IMR-90 (cell line): ENCODE measurements around the gene LCN10. TPM values are rescaled to one million over a fixed set of nuclear protein-coding genes. Genes with fewer than 3 reads are reported as not detected.

ENCODE experiments used
- ATAC-seq: fragments of 200-7000 bp; cut with Tn5 transposase; 2 replicates; pipeline ENCODE4 v1.9.1; 2020; ENCODE audit warnings: low read depth, mild to moderate bottlenecking, moderate library complexity
- BruUV-seq: library from RNA; stranded (reverse); fragments of 400-500 nt; replicated peaks from 2 replicates; lab custom pipeline; 2021; lab: Mats Ljungman, UMichigan
- CTCF ChIA-PET: fragments of 300-600 bp; formaldehyde crosslinking; extraction: SDS; loops from one replicate; lab custom pipeline; 2021; ENCODE audit warnings: antibody characterized with exemption; lab: Yijun Ruan, JAX
- POLR2A ChIA-PET: fragments of 300-600 bp; sonication (Branson Sonifier 250); formaldehyde crosslinking; loops from one replicate; lab custom pipeline; 2022; ENCODE audit warnings: antibody characterized with exemption; ENCODE audit not compliant: unreplicated experiment; lab: Charles Lee
- DNase-seq: peaks from one replicate; pipeline ENCODE4 v3.0.0; 2013
- H2AFZ ChIP-seq: replicated peaks from 2 replicates; pipeline ENCODE3; 2013; ENCODE audit warnings: low read length, mild to moderate bottlenecking; ENCODE audit not compliant: poor library complexity
- H2AK5ac ChIP-seq: 2 replicates; pipeline ENCODE4 v1.6.1; 2013; ENCODE audit warnings: low read depth, low read length, inconsistent platforms
- H2AK9ac ChIP-seq: replicated peaks from 2 replicates; pipeline ENCODE3; 2013; ENCODE audit warnings: mild to moderate bottlenecking, low read depth, low read length, moderate library complexity; ENCODE audit not compliant: poor library complexity
- H2BK120ac ChIP-seq: 2 replicates; pipeline ENCODE4 v1.6.1; 2013; ENCODE audit warnings: low read depth, low read length, inconsistent platforms
- H2BK15ac ChIP-seq: 3 replicates; pipeline ENCODE4 v1.6.1; 2013; ENCODE audit warnings: low read depth, low read length, inconsistent platforms
- H2BK20ac ChIP-seq: 2 replicates; pipeline ENCODE4 v1.6.1; 2013; ENCODE audit warnings: low read depth, mild to moderate bottlenecking, inconsistent platforms, low read length, moderate library complexity
- H2BK5ac ChIP-seq: 2 replicates; pipeline ENCODE4 v1.6.1; 2013; ENCODE audit warnings: mild to moderate bottlenecking, low read depth, low read length, inconsistent platforms; ENCODE audit not compliant: poor library complexity, severe bottlenecking
- H3K14ac ChIP-seq: replicated peaks from 2 replicates; pipeline ENCODE4 v1.6.1; 2013; ENCODE audit warnings: low read depth, low read length, inconsistent platforms
- H3K18ac ChIP-seq: 2 replicates; pipeline ENCODE4 v1.6.1; 2013; ENCODE audit warnings: low read depth, low read length, control low read depth
- H3K23ac ChIP-seq: 2 replicates; pipeline ENCODE4 v1.6.1; 2013; ENCODE audit warnings: low read depth, low read length, inconsistent platforms
- H3K27ac ChIP-seq: 2 replicates; pipeline ENCODE4 v1.5.1; 2013; ENCODE audit warnings: mild to moderate bottlenecking, control low read depth, low read length; ENCODE audit not compliant: insufficient read depth
- H3K27me3 ChIP-seq: 2 replicates; pipeline ENCODE4 v1.6.1; 2013; ENCODE audit warnings: low read length; ENCODE audit not compliant: control insufficient read depth, insufficient read depth
- H3K36me3 ChIP-seq: 2 replicates; pipeline ENCODE4 v1.6.1; 2013; ENCODE audit warnings: low read length, mixed read lengths; ENCODE audit not compliant: control insufficient read depth, insufficient read depth
- H3K4ac ChIP-seq: 2 replicates; pipeline ENCODE4 v1.6.1; 2013; ENCODE audit warnings: low read depth, low read length, inconsistent platforms
- H3K4me1 ChIP-seq: 2 replicates; pipeline ENCODE4 v1.6.1; 2013; ENCODE audit warnings: low read length, mixed read lengths; ENCODE audit not compliant: control insufficient read depth, insufficient read depth
- H3K4me2 ChIP-seq: 2 replicates; pipeline ENCODE4 v1.6.1; 2013; ENCODE audit warnings: low read depth, mild to moderate bottlenecking, control low read depth, low read length, moderate library complexity
- H3K4me3 ChIP-seq: 2 replicates; pipeline ENCODE4 v1.5.1; 2013; ENCODE audit warnings: low read depth, mild to moderate bottlenecking, control low read depth, low read length, moderate library complexity; ENCODE audit not compliant: insufficient read depth
- H3K56ac ChIP-seq: 2 replicates; pipeline ENCODE4 v1.6.1; 2013; ENCODE audit warnings: low read length, inconsistent platforms; ENCODE audit not compliant: insufficient read depth; ENCODE audit errors: extremely low read depth
- H3K79me1 ChIP-seq, 2 experiments: 2 replicates each; pipeline ENCODE4 v1.6.1; 2013; ENCODE audit warnings: low read length in 2 of 2, inconsistent platforms in 1 of 2, low read depth in 1 of 2
- H3K9ac ChIP-seq: 2 replicates; pipeline ENCODE4 v1.6.1; 2013; ENCODE audit warnings: low read depth, low read length, control low read depth
- H3K9me1 ChIP-seq: 2 replicates; pipeline ENCODE4 v1.6.1; 2013; ENCODE audit warnings: low read length, inconsistent platforms; ENCODE audit not compliant: insufficient read depth
- H3K9me3 ChIP-seq: 2 replicates; pipeline ENCODE4 v1.6.1; 2013; ENCODE audit warnings: low read length; ENCODE audit not compliant: control insufficient read depth, insufficient read depth
- H4K20me1 ChIP-seq: 2 replicates; pipeline ENCODE4 v1.6.1; 2013; ENCODE audit warnings: low read length, inconsistent platforms; ENCODE audit not compliant: insufficient read depth
- H4K5ac ChIP-seq: 2 replicates; pipeline ENCODE4 v1.6.1; 2013; ENCODE audit warnings: mild to moderate bottlenecking, low read depth, low read length, control low read depth
- H4K8ac ChIP-seq, 2 experiments: 2 replicates each; pipeline ENCODE4 v1.6.1; 2013; ENCODE audit warnings: low read depth in 2 of 2, low read length in 2 of 2, control low read depth in 1 of 2, inconsistent platforms in 1 of 2
- H4K91ac ChIP-seq: 2 replicates; pipeline ENCODE4 v1.6.1; 2013; ENCODE audit warnings: low read depth, low read length, inconsistent platforms; ENCODE audit not compliant: insufficient read depth
- BHLHE40 ChIP-seq: fragments of 150-350 bp; IDR thresholded peaks from 2 replicates; pipeline ENCODE4 v1.6.1; 2016; ENCODE audit warnings: mild to moderate bottlenecking, low read depth, low read length
- CEBPB ChIP-seq: IDR thresholded peaks from 2 replicates; pipeline ENCODE4 v1.6.1; 2012; ENCODE audit warnings: low read depth, low read length, improper control_type of control experiment
- CHD1 ChIP-seq: IDR thresholded peaks from 2 replicates; pipeline ENCODE4 v1.6.1; 2012; ENCODE audit warnings: low read depth, low read length, improper control_type of control experiment
- FOS ChIP-seq: fragments of 150-350 bp; IDR thresholded peaks from 2 replicates; pipeline ENCODE4 v1.6.1; 2016; ENCODE audit warnings: low read depth, low read length
- MAFK ChIP-seq: IDR thresholded peaks from 2 replicates; pipeline ENCODE4 v1.6.1; 2012; ENCODE audit warnings: low read depth, low read length, improper control_type of control experiment
- MXI1 ChIP-seq: IDR thresholded peaks from 2 replicates; pipeline ENCODE4 v1.6.1; 2012; ENCODE audit warnings: low read depth, mild to moderate bottlenecking, low read length, moderate library complexity, borderline replicate concordance
- POLR2A ChIP-seq: IDR thresholded peaks from 2 replicates; pipeline ENCODE4 v1.6.1; 2012; ENCODE audit warnings: mild to moderate bottlenecking, low read depth, low read length
- RAD21 ChIP-seq: IDR thresholded peaks from 2 replicates; pipeline ENCODE4 v1.6.1; 2012; ENCODE audit warnings: low read length, improper control_type of control experiment
- RCOR1 ChIP-seq: IDR thresholded peaks from 2 replicates; pipeline ENCODE4 v1.6.1; 2012; ENCODE audit warnings: mild to moderate bottlenecking, low read length, improper control_type of control experiment; ENCODE audit not compliant: insufficient replicate concordance
- SMC3 ChIP-seq: fragments of 150-350 bp; IDR thresholded peaks from 2 replicates; pipeline ENCODE4 v1.6.1; 2016; ENCODE audit warnings: low read depth, mild to moderate bottlenecking, antibody characterized with exemption, low read length, moderate library complexity
- WGBS, 2 experiments: methylation state at CpG; one replicate each; pipeline versions ENCODE4 v1.1.5 to v1.1.7; 2013; ENCODE audit warnings: missing lambda C conversion rate in 2 of 2; ENCODE audit not compliant: insufficient read length in 1 of 2; ENCODE audit errors: extremely low coverage in 2 of 2; 5-methylcytosine and 5-hydroxymethylcytosine counted together
- dilution Hi-C: fragments of 300-500 bp; cut with HindIII; formaldehyde crosslinking; loops from one replicate; pipeline ENCODE4 v1.14.3; 2018; ENCODE audit warnings: low sequenced_read_pairs; ENCODE audit not compliant: unreplicated experiment
- in situ Hi-C: fragments of 300-500 bp; cut with MboI; formaldehyde crosslinking; loops from 3 replicates; pipeline ENCODE4 v1.14.3; 2019; ENCODE audit warnings: low sequenced_read_pairs, inconsistent platforms, mixed read lengths
- intact Hi-C: fragments of 100-400 bp; cut with micrococcal nuclease; formaldehyde crosslinking; loops from 2 replicates; pipeline ENCODE4 v1.10.0; 2022
- polyA plus RNA-seq, 3 experiments: library from polyadenylated mRNA; depleted of rRNA; stranded (reverse); fragments of >200 nt; gene quantifications; 2 replicates each; pipeline ENCODE4 v1.2.3, GENCODE V29; 2012; ENCODE audit warnings: low replicate concordance in 1 of 3
- total RNA-seq: library from RNA; depleted of rRNA; stranded (reverse); fragments of >200 nt; gene quantifications from 2 replicates; pipeline ENCODE4 v1.2.3, GENCODE V29; 2012
- TF ChIP-seq, protein P1 (sequence below): fragments of 150-350 bp; IDR thresholded peaks from 2 replicates; pipeline ENCODE4 v1.6.1; 2017; ENCODE audit warnings: mild to moderate bottlenecking, antibody characterized with exemption, low read length, low read depth
- TF ChIP-seq, protein P2 (sequence below): fragments of 150-350 bp; IDR thresholded peaks from 2 replicates; pipeline ENCODE4 v1.6.1; 2016; ENCODE audit warnings: low read depth, mild to moderate bottlenecking, low read length, moderate library complexity, borderline replicate concordance
- TF ChIP-seq, protein P3 (sequence below): conservative IDR thresholded peaks from 2 replicates; pipeline ENCODE4 v1.5.1; 2012; ENCODE audit warnings: mild to moderate bottlenecking, low read depth, low read length, improper control_type of control experiment

The LCN10 gene
- total and polyA plus RNA-seq, 2 of the 4 experiments (the other 2 are of a cell fraction), result not detected

DNA sequence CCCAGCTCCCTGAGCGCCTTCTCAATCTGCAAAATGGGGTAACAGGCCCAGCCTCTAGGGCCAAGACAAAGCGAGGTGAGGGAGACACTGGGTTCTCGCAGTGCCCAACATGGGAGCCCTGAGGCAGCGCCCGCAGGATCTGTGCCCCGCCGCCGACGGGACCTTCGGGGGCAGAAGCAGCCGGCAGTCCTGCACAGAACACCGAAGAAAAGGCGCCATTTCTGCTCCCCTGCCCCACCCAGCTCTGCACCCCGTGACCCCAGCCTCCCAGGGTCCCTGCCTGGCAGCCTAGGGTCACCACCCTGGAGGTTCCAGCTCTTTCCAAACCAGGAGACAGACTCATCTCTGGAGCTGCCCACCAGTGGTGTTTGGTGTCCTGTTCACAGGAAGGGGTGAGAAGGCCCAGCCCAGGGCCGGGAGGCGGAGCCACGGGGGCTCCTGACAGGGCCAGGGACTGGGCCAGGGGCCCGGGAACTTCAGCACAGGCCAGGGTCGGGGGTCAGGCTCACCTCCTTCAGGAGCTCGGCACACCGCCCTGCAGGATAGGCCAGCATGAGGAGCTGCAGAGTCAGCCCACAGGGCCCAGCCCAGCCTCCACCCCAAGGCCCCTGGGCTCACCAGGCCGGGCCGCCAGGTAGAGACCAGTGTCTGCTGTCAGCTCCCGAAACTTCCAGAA is 12.0 kb upstream of the LCN10 start:
- Histone ChIP-seq H2AFZ (no peak overlapping the region), H4K91ac (no peak overlapping the region), H3K79me1 (no peaks in the 10 kb centered on the region), H4K8ac (no peak overlapping the region), H3K4me1 (no peaks in the 10 kb centered on the region), H3K9me3 (peaks cover 16% of the 10 kb centered on the region), H3K23ac (no peak overlapping the region), H2BK5ac (no peak overlapping the region), H3K56ac (no peak overlapping the region), H2AK9ac (no peak overlapping the region), H3K9ac (no peak overlapping the region), H3K4me3 (no peak overlapping the region), H3K36me3 (no peaks in the 10 kb centered on the region), H3K4ac (no peak overlapping the region), H3K4me2 (no peak overlapping the region), H2AK5ac (no peak overlapping the region), H4K5ac (no peak overlapping the region), H3K27ac (no peak overlapping the region), H3K14ac (no peak overlapping the region), H4K20me1 (no peaks in the 10 kb centered on the region), H3K18ac (no peak overlapping the region), H3K27me3 (peaks cover 6% of the 10 kb centered on the region), H2BK120ac (no peak overlapping the region), H2BK20ac (no peak overlapping the region), H3K9me1 (no peaks in the 10 kb centered on the region), H2BK15ac (no peak overlapping the region)
- in situ Hi-C loops (no loop called here), dilution Hi-C loops (no loop called here), intact Hi-C loops (no loop called here)
- ChIA-PET CTCF (no interaction called here), POLR2A (no interaction called here)
- no peak for ATAC-seq
- no peak for DNase-seq
- no TSS peak for BruUV-seq
- WGBS, 2 experiments, result 83% methylated on average over 13 of the region's 24 CpGs; no CpG with 5 or more reads in 1 of the 2 experiments
- no peak for TF ChIP-seq POLR2A
- no peak for TF ChIP-seq BHLHE40
- TF ChIP-seq SMC3, result no peak
- TF ChIP-seq, protein P1, sequence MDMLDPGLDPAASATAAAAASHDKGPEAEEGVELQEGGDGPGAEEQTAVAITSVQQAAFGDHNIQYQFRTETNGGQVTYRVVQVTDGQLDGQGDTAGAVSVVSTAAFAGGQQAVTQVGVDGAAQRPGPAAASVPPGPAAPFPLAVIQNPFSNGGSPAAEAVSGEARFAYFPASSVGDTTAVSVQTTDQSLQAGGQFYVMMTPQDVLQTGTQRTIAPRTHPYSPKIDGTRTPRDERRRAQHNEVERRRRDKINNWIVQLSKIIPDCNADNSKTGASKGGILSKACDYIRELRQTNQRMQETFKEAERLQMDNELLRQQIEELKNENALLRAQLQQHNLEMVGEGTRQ, result no peak
- TF ChIP-seq, protein P2, sequence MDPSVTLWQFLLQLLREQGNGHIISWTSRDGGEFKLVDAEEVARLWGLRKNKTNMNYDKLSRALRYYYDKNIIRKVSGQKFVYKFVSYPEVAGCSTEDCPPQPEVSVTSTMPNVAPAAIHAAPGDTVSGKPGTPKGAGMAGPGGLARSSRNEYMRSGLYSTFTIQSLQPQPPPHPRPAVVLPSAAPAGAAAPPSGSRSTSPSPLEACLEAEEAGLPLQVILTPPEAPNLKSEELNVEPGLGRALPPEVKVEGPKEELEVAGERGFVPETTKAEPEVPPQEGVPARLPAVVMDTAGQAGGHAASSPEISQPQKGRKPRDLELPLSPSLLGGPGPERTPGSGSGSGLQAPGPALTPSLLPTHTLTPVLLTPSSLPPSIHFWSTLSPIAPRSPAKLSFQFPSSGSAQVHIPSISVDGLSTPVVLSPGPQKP, result no peak
- TF ChIP-seq FOS, result no peak
- no peak for TF ChIP-seq MAFK
- no peak for TF ChIP-seq RAD21
- TF ChIP-seq RCOR1, result no peak
- TF ChIP-seq, protein P3, sequence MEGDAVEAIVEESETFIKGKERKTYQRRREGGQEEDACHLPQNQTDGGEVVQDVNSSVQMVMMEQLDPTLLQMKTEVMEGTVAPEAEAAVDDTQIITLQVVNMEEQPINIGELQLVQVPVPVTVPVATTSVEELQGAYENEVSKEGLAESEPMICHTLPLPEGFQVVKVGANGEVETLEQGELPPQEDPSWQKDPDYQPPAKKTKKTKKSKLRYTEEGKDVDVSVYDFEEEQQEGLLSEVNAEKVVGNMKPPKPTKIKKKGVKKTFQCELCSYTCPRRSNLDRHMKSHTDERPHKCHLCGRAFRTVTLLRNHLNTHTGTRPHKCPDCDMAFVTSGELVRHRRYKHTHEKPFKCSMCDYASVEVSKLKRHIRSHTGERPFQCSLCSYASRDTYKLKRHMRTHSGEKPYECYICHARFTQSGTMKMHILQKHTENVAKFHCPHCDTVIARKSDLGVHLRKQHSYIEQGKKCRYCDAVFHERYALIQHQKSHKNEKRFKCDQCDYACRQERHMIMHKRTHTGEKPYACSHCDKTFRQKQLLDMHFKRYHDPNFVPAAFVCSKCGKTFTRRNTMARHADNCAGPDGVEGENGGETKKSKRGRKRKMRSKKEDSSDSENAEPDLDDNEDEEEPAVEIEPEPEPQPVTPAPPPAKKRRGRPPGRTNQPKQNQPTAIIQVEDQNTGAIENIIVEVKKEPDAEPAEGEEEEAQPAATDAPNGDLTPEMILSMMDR, result no peak
- TF ChIP-seq CEBPB, result no peak
- TF ChIP-seq MXI1, result no peak
- TF ChIP-seq CHD1, result no peak
